GM21390 (cell line): ENCODE results near the gene SFMBT2.
A peak's percentile ranks its signal among the peaks of the same experiment; 100 is the strongest.

Experiments
- ATAC-seq: cut with Tn5 transposase; IDR thresholded peaks from one replicate; pipeline ENCODE4 v1.9.1; 2021; ENCODE audit not compliant: unreplicated experiment

The SFMBT2 gene

DNA sequence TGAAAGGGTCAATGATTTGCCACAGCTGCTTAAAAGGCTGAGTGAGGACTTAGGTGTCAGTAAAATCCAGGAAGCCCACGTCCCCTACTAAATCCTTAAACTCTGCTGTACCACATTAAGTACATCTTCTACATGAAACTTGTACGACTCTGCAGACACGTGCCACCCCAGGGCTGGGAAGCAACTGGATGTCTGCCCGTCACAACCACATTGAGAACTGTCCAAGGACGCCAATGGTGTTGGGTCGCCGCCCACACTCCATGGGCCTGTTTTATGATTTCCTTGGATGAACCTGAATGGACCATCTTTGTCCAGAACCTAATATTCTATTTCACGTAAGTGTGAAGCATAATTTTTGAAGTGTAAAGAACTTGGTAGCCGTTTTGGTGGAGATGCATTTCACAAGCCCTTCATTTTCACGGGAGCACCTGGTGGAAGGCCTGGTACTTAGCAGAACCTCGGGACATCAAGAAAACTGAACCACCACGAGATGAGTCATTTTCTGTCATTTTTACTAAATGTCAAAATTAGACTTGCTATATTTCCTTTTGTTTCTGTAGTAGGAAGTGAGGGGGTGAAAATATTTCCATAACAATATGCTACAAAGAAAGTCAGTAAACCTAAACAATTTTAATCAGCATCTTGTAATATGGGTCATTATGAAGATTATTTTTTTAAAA lies 134.9 kb downstream of the SFMBT2 start:
- no peak for ATAC-seq

GRCh38 chr10:7274293-7274692 lies 136.5 kb downstream of the SFMBT2 start:
- ATAC-seq = no peak

DNA sequence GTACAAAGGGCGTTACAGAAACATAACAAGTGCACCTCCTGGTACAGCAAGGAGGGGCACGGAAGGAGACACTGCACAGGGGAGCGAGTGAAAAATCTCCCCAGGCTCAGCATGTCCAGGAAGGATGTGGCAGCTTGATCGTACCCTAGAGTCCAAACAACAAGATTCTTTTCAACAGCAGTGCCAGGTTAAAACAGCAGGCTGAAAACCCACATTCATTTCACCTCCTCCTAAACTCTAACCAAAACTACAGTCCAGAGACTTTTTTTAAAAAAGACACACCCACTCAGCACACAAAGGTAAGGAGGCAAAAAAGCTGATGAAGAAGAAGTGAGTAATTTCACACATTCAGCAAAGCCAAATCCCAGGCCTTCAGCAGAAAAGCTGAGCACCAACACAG lies 138.8 kb downstream of the SFMBT2 start:
- no peak for ATAC-seq

GRCh38 chr10:7269988-7270387 lies 140.8 kb downstream of the SFMBT2 start:
- ATAC-seq = no peak

- ATAC-seq = no peak
These were observed 143.7 kb downstream of the SFMBT2 start for GRCh38 chr10:7267142-7267541.

DNA sequence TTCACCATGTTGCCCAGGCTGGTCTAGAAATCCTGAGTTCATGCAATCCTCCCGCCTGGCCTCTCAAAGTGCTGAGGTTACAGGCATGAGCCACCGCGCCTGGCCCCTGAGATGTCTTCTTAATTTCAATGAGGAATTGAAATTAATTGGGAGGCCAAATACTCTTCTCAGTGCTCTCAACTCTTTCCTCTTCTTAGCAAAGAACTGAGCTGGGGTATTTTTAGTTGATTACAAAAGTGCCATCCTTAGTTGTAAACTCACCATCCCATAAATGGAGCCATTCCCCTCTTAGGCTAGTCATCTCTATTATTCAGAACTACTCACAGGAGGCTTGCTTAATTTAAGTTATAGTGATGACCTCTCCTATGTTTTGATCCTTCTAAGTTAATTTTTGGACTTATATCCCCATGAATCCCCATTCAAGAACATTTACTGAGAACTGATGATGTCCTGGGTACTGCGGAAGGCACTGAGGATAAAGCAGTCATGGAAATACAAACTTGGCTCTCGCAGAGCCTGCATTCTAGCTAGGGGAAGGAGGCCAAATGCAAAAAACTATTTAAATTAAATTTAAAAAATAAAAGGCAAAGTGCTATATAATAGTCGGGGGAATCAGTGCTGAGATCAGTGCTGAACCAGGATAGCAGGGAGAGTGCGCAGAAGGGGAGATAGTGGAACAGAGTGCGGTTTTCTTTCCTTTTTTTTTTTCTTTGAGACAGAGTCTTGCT lies 145.3 kb downstream of the SFMBT2 start:
- ATAC-seq = no peak

- no peak for ATAC-seq
These were observed 146.5 kb downstream of the SFMBT2 start for GRCh38 chr10:7264313-7264756.

GRCh38 chr10:7263616-7264015 lies 147.2 kb downstream of the SFMBT2 start:
- no peak for ATAC-seq

DNA sequence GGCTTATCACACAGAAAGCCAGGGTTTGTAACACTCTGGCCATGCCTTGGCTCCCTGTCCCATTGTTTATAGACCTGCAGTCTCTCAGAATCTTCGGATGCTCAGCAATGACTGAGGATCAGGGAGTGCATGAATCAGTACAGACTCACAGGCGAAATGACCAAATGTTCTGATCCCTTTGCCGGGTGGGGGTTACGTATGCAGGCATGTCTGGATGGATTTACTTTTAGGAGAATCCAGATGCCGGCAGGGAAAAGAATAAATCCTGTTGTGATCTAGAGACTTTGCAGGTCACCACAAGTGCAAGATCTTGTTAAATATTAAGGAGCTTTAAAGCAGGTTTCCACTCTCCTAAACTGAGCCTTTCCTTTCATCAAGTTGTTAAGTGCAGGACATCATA lies 149.5 kb downstream of the SFMBT2 start:
- no peak for ATAC-seq

- ATAC-seq = no peak
These were observed 149.9 kb downstream of the SFMBT2 start for GRCh38 chr10:7260912-7261311.

GRCh38 chr10:7260412-7260900 lies 150.4 kb downstream of the SFMBT2 start:
- peak; percentile 63 for ATAC-seq

DNA sequence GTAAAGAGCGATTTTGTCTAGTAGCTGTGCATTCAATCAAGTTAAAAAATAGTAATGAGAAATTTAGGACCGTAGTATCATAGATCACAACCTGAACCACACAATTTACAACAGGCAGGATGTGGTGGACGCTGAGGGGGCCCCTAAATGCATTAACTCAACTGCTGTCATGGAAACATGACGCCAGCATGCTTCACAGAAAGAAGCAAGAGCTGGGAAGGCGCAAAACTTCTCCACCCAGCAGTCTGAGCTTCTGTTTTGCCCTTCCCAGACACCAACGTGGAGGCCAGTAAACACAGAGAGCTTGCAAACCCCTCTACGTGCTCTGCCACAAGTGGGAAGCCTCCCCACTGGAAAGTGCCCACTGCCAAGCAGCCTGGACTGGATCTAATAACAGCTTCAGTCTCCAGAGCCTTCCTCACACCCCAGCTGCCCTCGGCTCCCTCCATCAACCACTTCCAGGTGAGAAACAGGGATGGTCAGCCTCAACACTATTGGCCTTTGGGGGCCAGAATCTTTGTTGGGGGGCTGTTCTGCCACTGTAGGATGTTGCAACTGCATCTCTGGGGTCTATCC lies 151.8 kb downstream of the SFMBT2 start:
- peak; percentile 73 for ATAC-seq

- ATAC-seq = no peak
These were observed 155.3 kb downstream of the SFMBT2 start for GRCh38 chr10:7255517-7255916.

DNA sequence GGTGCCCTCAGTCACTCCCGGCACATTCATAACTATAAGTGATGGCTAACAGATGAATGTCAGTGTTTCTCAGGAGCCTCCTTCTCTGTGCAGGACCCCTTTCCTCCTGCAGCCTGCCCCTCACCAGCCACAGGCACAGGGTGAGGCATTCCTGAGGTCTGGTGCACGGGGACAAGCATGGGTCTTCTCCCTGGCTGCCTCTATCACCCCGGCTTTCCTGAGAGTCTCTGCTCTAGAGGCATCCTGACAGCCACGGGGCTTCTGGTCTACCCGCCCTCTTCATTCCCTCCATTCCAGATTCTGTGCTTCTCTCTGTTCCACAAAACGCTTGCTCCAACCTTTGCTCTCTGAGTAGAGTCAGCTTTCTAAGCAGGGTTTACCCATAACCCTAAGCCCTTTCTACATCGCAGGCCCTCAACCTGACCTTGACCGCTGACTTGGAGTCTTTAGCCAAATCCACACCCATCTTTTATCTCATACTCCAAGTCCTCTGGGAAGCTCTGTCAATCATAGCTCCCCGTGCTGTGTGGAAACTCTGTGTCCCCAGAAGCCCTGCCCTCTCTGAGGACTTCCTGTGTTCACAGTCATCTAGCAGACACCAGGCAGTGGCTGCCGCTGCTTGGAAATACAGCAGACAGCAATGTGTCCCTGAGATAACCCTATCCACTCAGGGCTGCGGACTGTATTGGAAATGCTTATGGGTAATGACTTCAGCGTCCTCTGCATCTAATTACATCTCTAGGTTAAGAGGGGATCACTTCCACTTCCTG lies 159.0 kb downstream of the SFMBT2 start:
- no peak for ATAC-seq

GRCh38 chr10:7250236-7250635 lies 160.6 kb downstream of the SFMBT2 start:
- no peak for ATAC-seq

DNA sequence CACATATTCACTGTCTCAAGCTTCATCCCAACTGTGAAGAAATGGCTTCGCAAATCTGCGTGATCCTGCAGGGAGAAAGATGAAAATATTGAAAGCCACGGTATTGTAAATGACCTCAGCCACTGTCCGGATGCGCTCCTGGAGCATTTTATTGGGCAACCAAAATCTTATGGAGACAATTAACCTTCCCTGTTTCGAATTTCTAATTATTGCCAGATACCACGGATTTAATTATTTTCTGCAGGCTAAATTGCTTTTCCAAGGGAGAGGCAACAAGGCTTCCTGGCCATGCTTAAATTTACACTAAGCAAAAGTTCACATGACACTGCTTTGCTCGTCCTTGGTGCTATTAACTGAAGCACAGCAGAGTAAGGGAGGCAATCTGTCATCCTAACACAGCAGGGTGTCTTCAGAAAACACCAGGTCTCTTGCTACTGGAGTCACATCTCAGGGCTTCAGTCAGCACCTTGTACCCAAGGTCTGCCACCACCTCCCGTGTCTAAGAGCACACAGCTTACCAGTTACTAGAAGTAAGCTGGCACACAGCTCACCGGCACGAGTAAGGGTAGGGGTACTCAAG lies 162.2 kb downstream of the SFMBT2 start:
- no peak for ATAC-seq

DNA sequence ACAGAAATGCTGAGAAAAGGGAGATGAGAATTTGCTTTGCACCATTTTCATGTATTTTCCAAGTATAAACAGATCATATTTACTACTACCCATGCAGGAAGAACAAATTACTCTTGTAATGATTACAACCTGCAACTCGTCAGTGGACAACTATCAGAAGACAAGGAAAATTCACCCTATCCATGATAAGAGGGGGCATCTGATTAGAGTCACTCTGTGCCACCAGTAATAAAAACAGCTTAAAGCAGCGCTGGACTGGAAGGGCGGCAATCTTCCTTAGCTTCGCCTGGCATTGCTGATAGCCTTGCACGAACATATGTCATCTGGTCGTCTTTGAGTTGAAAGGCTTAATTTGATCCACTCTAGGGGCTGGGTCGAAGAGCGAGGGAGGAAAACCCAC lies 162.7 kb downstream of the SFMBT2 start:
- no peak for ATAC-seq

- no peak for ATAC-seq
These were observed 165.3 kb downstream of the SFMBT2 start for GRCh38 chr10:7245505-7245904.

DNA sequence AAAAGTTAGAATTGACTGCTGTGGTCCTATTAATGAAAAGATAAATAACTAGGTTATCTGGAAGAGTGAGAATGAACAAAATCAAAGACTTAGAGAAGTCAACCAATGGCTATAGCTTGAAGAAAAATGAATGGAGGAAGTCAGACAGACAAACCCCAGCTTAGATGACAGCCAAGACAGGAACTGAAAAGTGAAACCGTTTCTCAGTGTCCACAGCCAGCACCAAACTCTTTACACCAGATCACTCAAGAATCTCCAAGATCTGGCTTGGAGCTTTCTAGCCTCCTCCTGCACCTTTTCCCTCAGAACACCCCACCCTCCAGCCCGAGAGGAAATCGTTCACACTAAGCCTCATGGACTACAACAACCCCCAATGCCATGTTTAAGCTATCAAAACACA lies 167.0 kb downstream of the SFMBT2 start:
- ATAC-seq = peak; percentile 90

- no peak for ATAC-seq
These were observed 167.7 kb downstream of the SFMBT2 start for GRCh38 chr10:7243139-7243538.
